HepG2 (cell line): Measurements from ENCODE around the gene YIF1A. TPM values are rescaled to one million over a fixed set of nuclear protein-coding genes. Genes with fewer than 3 reads are reported as not detected.

Experiments used
- ATF7 ChIP-seq, 2 experiments: fragments of 450-650 bp in 1 of 2; sonication (generic) in 1 of 2; formaldehyde crosslinking in 1 of 2; IDR thresholded peaks; 2 replicates each; pipeline versions ENCODE4 v1.4.0 to v1.6.1; 2016 to 2020; ENCODE audit warnings: antibody characterized with exemption in 1 of 2, mild to moderate bottlenecking in 1 of 2, missing genetic modification reagents in 1 of 2
- CEBPB ChIP-seq: IDR thresholded peaks from 2 replicates; pipeline ENCODE4 v1.6.1; 2011; ENCODE audit warnings: low read depth, low read length, improper control_type of control experiment, borderline replicate concordance
- MIER2 ChIP-seq: IDR thresholded peaks from 2 replicates; pipeline ENCODE4 v1.6.1; 2016; ENCODE audit warnings: missing biosample characterization, missing genetic modification reagents
- SALL1 ChIP-seq: sonication (generic); formaldehyde crosslinking; IDR thresholded peaks from 2 replicates; pipeline ENCODE4 v1.8.0; 2022; ENCODE audit warnings: mild to moderate bottlenecking, missing genetic modification reagents
- ZNF331 ChIP-seq: sonication (generic); formaldehyde crosslinking; IDR thresholded peaks from 2 replicates; pipeline ENCODE4 v1.4.0; 2020; ENCODE audit warnings: missing genetic modification reagents
- ZNF430 ChIP-seq: sonication (generic); formaldehyde crosslinking; IDR thresholded peaks from 2 replicates; pipeline ENCODE4 v1.9.0; 2021; ENCODE audit warnings: mild to moderate bottlenecking, missing genetic modification reagents
- ZNF589 ChIP-seq: sonication (generic); formaldehyde crosslinking; conservative IDR thresholded peaks from 2 replicates; pipeline ENCODE4 v1.8.0; 2022; ENCODE audit warnings: mild to moderate bottlenecking, moderate library complexity, missing genetic modification reagents
- ZNF605 ChIP-seq: sonication (generic); formaldehyde crosslinking; IDR thresholded peaks from 2 replicates; pipeline ENCODE4 v1.8.0; 2022; ENCODE audit warnings: mild to moderate bottlenecking, missing genetic modification reagents
- polyA plus RNA-seq, 8 experiments: library from polyadenylated mRNA; depleted of rRNA in 3 of 8; stranded (reverse) in 7 of 8; unstranded in 1 of 8; fragments of >200 nt; fragmentation: Illumina TruSeq in 4 of 8; extraction: Trizol in 4 of 8; gene quantifications; 2 replicates each; pipeline versions ENCODE4 v1.2.1 to v1.2.3, GENCODE V29; 2011 to 2016; ENCODE audit warnings: low read depth in 4 of 8, missing spikeins in 1 of 8, mixed read lengths in 1 of 8; ENCODE audit not compliant: insufficient read depth in 1 of 8
- total RNA-seq, 5 experiments: library from RNA; depleted of rRNA; stranded (reverse); fragments of >200 nt; fragmentation: Illumina TruSeq; extraction: Trizol; gene quantifications; 2 replicates each; pipeline ENCODE4 v1.2.3, GENCODE V29; 2016; ENCODE audit warnings: low read depth in 1 of 5
- TF ChIP-seq, protein P1 (sequence below): sonication (generic); formaldehyde crosslinking; IDR thresholded peaks from 2 replicates; pipeline ENCODE4 v1.4.0; 2020; ENCODE audit warnings: missing genetic modification reagents
- TF ChIP-seq, protein P2 (sequence below): IDR thresholded peaks from 2 replicates; pipeline ENCODE4 v1.6.1; 2016; ENCODE audit warnings: mild to moderate bottlenecking
- TF ChIP-seq, protein P3 (sequence below), 2 experiments: sonication (generic) in 1 of 2; formaldehyde crosslinking in 1 of 2; IDR thresholded peaks; 2 replicates each; pipeline versions ENCODE4 v1.6.1 to v1.9.0; 2014 to 2022; ENCODE audit warnings: antibody characterized with exemption in 1 of 2, borderline replicate concordance in 1 of 2, inconsistent platforms in 1 of 2, low read depth in 1 of 2, missing genetic modification reagents in 1 of 2
- TF ChIP-seq, protein P4 (sequence below): sonication (generic); formaldehyde crosslinking; IDR thresholded peaks from 2 replicates; pipeline ENCODE4 v1.4.0; 2020; ENCODE audit warnings: mild to moderate bottlenecking, missing genetic modification reagents

YIF1A gene
- total and polyA plus RNA-seq, 2 of the 13 experiments (the other 11 are each of a cell fraction or from before 2014, with no cell fraction given): 133 to 145 TPM

DNA sequence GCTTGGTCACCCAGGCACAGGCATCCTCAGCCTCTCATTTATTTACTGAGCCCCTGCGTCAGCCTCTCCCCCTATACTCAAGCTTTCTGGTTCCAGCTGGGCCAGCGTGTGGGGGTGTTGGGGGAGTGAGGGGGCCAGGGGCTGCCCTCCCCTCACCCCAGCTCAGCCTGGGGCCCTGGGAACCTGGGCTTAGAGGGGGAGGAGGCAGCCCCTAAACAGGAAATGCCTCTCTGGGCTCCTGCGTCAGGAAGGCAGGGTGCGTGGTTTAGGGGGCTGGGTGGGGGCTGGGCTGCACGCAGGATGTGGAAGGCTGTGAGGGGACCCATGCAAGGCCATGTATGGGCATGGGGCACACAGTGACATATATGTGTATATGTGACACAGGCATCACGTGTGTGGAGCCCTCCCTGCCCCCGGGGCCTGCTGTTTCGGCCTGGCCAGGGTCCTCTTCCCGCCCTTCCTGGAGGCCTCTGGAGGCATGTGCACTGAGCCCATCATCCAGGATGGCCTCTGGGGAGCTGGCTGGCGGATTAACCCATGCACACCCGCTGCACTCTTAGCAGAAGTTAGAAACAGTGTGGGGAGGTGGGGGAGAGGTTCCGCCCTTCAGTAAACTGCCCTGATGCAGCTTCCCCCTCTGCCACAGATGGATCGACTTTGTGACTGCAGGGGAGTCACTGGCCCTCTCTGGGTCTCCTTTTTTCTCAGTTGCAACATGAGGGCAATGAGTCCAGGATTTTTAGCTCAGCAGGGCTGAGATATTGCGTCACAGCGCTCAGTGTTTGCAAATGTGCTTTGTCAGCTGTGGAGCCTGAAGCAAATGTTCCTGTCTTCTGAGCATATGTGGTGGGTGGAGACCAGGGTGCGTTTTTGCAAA is 29.0 kb upstream of the YIF1A start (continued):
- TF ChIP-seq ZNF430 (CRISPR knock-in tag) (0 out of 2 replicates have a peak, but pooled peaks have one; percentile 38), CEBPB (peak; percentile 99), ZNF589 (CRISPR knock-in tag) (0 out of 2 replicates have a peak, but pooled peaks have one; percentile 8), ZNF605 (CRISPR knock-in tag) (peak; percentile 21; the same call in 1 of the 2 replicates), MIER2 (CRISPR knock-in tag) (0 out of 2 replicates have a peak, but pooled peaks have one; percentile 37), SALL1 (CRISPR knock-in tag) (peak; percentile 41), ZNF331 (CRISPR knock-in tag) (0 out of 2 replicates have a peak, but pooled peaks have one; percentile 47), ATF7 (IDR thresholded peaks at IDR 0.05) (peak; percentile 54; the same call in 1 of the 2 replicates), ATF7 (CRISPR knock-in tag; IDR thresholded peaks at IDR 0.05) (no peak)
- TF ChIP-seq, protein P1, sequence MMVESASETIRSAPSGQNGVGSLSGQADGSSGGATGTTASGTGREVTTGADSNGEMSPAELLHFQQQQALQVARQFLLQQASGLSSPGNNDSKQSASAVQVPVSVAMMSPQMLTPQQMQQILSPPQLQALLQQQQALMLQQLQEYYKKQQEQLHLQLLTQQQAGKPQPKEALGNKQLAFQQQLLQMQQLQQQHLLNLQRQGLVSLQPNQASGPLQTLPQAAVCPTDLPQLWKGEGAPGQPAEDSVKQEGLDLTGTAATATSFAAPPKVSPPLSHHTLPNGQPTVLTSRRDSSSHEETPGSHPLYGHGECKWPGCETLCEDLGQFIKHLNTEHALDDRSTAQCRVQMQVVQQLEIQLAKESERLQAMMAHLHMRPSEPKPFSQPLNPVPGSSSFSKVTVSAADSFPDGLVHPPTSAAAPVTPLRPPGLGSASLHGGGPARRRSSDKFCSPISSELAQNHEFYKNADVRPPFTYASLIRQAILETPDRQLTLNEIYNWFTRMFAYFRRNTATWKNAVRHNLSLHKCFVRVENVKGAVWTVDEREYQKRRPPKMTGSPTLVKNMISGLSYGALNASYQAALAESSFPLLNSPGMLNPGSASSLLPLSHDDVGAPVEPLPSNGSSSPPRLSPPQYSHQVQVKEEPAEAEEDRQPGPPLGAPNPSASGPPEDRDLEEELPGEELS (CRISPR knock-in tag): 0 out of 2 replicates have a peak, but pooled peaks have one; percentile 16
- TF ChIP-seq, protein P2, sequence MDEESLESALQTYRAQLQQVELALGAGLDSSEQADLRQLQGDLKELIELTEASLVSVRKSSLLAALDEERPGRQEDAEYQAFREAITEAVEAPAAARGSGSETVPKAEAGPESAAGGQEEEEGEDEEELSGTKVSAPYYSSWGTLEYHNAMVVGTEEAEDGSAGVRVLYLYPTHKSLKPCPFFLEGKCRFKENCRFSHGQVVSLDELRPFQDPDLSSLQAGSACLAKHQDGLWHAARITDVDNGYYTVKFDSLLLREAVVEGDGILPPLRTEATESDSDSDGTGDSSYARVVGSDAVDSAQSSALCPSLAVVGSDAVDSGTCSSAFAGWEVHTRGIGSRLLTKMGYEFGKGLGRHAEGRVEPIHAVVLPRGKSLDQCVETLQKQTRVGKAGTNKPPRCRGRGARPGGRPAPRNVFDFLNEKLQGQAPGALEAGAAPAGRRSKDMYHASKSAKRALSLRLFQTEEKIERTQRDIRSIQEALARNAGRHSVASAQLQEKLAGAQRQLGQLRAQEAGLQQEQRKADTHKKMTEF (CRISPR knock-in tag): 0 out of 2 replicates have a peak, but pooled peaks have one; percentile 30
- TF ChIP-seq, protein P3, sequence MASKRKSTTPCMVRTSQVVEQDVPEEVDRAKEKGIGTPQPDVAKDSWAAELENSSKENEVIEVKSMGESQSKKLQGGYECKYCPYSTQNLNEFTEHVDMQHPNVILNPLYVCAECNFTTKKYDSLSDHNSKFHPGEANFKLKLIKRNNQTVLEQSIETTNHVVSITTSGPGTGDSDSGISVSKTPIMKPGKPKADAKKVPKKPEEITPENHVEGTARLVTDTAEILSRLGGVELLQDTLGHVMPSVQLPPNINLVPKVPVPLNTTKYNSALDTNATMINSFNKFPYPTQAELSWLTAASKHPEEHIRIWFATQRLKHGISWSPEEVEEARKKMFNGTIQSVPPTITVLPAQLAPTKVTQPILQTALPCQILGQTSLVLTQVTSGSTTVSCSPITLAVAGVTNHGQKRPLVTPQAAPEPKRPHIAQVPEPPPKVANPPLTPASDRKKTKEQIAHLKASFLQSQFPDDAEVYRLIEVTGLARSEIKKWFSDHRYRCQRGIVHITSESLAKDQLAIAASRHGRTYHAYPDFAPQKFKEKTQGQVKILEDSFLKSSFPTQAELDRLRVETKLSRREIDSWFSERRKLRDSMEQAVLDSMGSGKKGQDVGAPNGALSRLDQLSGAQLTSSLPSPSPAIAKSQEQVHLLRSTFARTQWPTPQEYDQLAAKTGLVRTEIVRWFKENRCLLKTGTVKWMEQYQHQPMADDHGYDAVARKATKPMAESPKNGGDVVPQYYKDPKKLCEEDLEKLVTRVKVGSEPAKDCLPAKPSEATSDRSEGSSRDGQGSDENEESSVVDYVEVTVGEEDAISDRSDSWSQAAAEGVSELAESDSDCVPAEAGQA (IDR thresholded peaks at IDR 0.05; ENCODE audit: low read depth): 0 out of 2 replicates have a peak, but pooled peaks have one; percentile 29
- TF ChIP-seq, protein P3 (CRISPR knock-in tag; IDR thresholded peaks at IDR 0.05; ENCODE audit: borderline replicate concordance): no peak
- TF ChIP-seq, protein P4, sequence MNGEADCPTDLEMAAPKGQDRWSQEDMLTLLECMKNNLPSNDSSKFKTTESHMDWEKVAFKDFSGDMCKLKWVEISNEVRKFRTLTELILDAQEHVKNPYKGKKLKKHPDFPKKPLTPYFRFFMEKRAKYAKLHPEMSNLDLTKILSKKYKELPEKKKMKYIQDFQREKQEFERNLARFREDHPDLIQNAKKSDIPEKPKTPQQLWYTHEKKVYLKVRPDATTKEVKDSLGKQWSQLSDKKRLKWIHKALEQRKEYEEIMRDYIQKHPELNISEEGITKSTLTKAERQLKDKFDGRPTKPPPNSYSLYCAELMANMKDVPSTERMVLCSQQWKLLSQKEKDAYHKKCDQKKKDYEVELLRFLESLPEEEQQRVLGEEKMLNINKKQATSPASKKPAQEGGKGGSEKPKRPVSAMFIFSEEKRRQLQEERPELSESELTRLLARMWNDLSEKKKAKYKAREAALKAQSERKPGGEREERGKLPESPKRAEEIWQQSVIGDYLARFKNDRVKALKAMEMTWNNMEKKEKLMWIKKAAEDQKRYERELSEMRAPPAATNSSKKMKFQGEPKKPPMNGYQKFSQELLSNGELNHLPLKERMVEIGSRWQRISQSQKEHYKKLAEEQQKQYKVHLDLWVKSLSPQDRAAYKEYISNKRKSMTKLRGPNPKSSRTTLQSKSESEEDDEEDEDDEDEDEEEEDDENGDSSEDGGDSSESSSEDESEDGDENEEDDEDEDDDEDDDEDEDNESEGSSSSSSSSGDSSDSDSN (CRISPR knock-in tag): peak; percentile 53; the same call in 1 of the 2 replicates
